ENCODE data around the gene C14orf180.

Gene C14orf180

DNA sequence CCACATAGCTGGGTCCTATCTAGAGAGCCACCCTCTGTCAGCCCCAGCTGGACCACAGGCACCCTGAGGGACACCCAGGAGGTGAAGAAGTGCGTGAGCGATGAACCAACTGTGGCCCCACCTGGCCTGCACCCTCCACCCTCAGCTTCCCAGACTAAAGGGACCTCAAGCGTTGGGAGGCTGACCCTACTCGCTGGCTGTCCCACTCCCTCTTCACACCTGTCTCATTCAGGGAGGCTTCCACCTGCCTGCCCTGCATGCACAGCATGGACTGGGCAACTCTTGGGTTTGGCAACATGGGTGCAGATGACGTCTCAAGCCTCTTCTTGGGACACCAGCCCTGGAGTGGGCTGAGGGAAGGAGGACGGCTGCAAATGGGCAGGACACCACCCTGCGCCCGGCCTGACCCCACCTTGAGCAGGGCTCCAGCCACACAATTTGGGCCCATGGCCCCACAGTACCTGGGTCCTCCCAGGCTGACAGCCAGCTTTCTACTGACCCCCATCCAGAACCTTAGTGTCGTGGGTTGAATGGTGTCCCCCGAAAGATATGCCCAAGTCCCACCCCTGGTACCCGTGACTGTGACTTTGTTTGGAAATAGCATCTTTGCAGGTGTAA is 22.9 kb downstream of the C14orf180 start:
- FAIRE-seq: no peak
- no peak for DNase-seq (ENCODE audit: insufficient read length, low spot score)
- TF ChIP-seq CTCF (IDR thresholded peaks at IDR 0.05; ENCODE audit: insufficient read depth, missing control alignments): no peak

DNA sequence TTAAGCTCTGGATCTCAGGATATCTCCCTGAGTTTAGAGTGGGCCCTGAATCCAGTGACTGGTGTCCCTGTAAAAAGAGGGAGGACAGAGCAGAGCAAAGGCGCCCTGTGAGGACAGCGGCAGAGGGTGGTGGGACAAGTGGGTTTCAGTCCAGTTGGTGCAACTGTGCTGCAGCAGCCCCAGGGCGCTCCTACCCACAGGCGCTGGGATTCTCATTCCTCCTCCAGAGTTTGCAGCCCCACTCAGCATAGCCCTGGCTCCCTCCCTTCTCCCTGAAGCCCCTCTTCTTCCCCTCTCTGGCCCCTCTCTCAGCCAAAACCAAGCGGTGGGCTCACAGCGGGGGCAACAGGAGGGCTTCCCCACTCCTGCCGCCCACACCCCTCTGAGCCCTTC is 23.4 kb downstream of the C14orf180 start:
- DNase-seq (ENCODE audit: insufficient read length, low spot score): no peak
- FAIRE-seq: no peak
- no peak for TF ChIP-seq CTCF (IDR thresholded peaks at IDR 0.05; ENCODE audit: insufficient read depth, missing control alignments)

GRCh38 chr14:104603711-104604401 is 24.3 kb downstream of the C14orf180 start:
- DNase-seq (ENCODE audit: insufficient read length, low spot score) (no peak), FAIRE-seq (no peak)
- no peak for TF ChIP-seq CTCF (IDR thresholded peaks at IDR 0.05; ENCODE audit: insufficient read depth, missing control alignments)

DNA sequence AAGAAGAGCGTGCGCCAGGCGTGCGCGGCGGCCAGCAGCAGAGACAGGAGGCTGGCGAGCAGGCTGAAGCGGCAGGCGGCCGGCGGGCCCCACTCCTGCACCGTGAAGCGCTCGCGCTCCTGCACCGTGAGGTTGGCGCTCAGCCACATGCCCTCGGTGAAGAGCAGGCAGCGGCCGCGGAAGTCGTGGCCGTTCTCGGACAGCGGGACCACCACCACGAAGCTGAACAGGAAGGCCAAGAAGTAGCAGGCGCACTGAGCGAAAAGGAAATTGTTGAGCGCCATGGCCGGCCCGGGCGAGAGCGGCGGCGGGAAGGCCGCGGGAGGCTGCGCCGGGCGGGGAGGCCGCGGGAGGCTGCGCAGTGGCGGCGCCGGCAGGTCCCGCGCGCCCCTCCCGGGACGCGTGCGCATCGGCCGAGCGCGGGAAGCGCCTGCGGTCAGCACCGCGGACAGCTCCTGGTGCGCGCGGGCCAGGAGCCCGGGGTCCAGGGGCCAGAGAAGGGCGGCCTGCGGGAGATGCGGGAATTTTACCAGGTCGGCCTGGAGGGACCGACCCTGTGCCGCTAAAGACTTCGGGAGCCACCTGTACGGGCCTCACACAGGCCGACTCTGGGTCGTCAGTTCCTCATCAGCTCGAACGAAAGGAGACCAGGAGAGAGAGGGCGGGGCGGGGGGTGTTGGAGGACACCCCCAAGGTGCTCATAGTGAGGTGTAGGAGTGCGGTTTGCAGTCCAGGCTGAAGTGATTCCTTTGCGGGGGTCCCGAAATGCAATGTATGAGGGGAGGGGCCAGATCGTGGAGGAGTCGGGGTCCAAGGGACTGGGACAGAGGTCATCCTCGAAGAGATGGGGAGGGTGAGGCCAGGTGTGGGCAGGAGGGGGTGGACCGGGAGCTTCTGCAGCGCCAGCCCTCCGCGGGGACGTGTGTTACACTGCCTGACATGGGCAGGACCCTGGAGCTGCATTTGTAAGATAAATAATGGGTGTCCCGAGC is 25.2 kb downstream of the C14orf180 start, which contains the start of gene TMEM179:
TMEM179 (minus strand) TSS at position 315 of the 992 bp plus-strand sequence; CDS start at position 284, 31 bp downstream.
- no peak for FAIRE-seq
- no peak for TF ChIP-seq CTCF (IDR thresholded peaks at IDR 0.05; ENCODE audit: insufficient read depth, missing control alignments)

DNA sequence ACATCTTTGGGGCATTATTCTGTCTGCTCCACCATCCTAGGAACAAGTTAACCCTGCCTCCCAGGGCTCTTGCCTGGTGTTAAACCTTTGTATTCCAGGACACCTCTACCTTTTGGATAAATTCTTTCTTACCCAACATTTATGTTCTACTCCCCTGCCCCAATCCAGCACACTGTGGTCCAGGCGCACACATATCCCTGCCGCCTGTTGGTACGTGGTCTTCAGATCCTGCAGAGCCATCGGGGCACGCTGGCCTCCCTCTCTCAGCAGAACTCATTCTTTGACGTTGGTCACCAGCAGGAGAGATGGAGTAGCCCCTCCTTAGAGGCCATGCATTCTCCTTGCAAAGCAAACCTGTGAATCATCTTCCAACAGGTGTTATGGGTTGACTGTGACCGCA is 30.1 kb downstream of the C14orf180 start:
- FAIRE-seq (no peak), DNase-seq (ENCODE audit: insufficient read length, low spot score) (no peak)
- no peak for TF ChIP-seq CTCF (IDR thresholded peaks at IDR 0.05; ENCODE audit: insufficient read depth, missing control alignments)

More for the DNA sequence above, 25.2 kb downstream of the C14orf180 start, which contains the start of gene TMEM179:
- DNase-seq (ENCODE audit: insufficient read length, low spot score): no peak

GRCh38 chr14:104610749-104611310 is 31.3 kb downstream of the C14orf180 start:
- DNase-seq (ENCODE audit: insufficient read length, low spot score): no peak
- no peak for TF ChIP-seq CTCF (IDR thresholded peaks at IDR 0.05; ENCODE audit: insufficient read depth, missing control alignments)
- no peak for FAIRE-seq
